Activated B cell treated with CpG ODN at 0.5 μM for 24 hours (primary cell): ENCODE data around the gene DUSP10. TPM values are rescaled to one million over a fixed set of nuclear protein-coding genes. Genes with fewer than 3 reads are reported as not detected.

ENCODE experiments used
- ATAC-seq: fragments of 200-7000 bp; cut with Tn5 transposase; one replicate; pipeline ENCODE4 v1.10.0; 2021; ENCODE audit warnings: low read depth, mild to moderate bottlenecking, moderate library complexity
- CTCF ChIA-PET: fragments of 350-600 bp; sonication (Branson Sonifier 250); formaldehyde crosslinking; loops from one replicate; lab custom pipeline; 2021; ENCODE audit warnings: antibody characterized with exemption; lab: Charles Lee
- POLR2A ChIA-PET: fragments of 350-600 bp; sonication (Branson Sonifier 250); formaldehyde crosslinking; loops from one replicate; lab custom pipeline; 2021; ENCODE audit warnings: antibody characterized with exemption; lab: Charles Lee
- DNase-seq: peaks from one replicate; pipeline ENCODE4 v3.0.0; 2022
- H3K27ac Mint-ChIP-seq: one replicate; pipeline ENCODE4 v1.8.0; 2020; ENCODE audit warnings: mixed read lengths
- H3K27me3 Mint-ChIP-seq: one replicate; pipeline ENCODE4 v1.8.0; 2021; ENCODE audit warnings: mixed read lengths
- H3K36me3 Mint-ChIP-seq: one replicate; pipeline ENCODE4 v1.8.0; 2021; ENCODE audit warnings: low read depth, mixed read lengths
- H3K4me1 Mint-ChIP-seq: one replicate; pipeline ENCODE4 v1.8.0; 2021; ENCODE audit warnings: mixed read lengths
- H3K4me3 Mint-ChIP-seq: one replicate; pipeline ENCODE4 v1.8.0; 2020; ENCODE audit warnings: mild to moderate bottlenecking, mixed read lengths
- H3K9me3 Mint-ChIP-seq: one replicate; pipeline ENCODE4 v1.8.0; 2020; ENCODE audit warnings: mixed read lengths
- intact Hi-C: fragments of 100-400 bp; cut with micrococcal nuclease; formaldehyde crosslinking; loops from one replicate; pipeline ENCODE4 v1.15.1; 2024
- total RNA-seq: library from RNA; stranded (reverse); gene quantifications from 2 replicates; pipeline ENCODE4 v1.2.3, GENCODE V29; 2022
- TF ChIP-seq, protein P1 (sequence below): fragments of 200-600 bp; IDR thresholded peaks from one replicate; pipeline ENCODE4 v1.8.0; 2022; ENCODE audit warnings: antibody characterized with exemption, mild to moderate bottlenecking

The DUSP10 gene
- total RNA-seq, 1 donor from 2014 or later, result 39.5 TPM

DNA sequence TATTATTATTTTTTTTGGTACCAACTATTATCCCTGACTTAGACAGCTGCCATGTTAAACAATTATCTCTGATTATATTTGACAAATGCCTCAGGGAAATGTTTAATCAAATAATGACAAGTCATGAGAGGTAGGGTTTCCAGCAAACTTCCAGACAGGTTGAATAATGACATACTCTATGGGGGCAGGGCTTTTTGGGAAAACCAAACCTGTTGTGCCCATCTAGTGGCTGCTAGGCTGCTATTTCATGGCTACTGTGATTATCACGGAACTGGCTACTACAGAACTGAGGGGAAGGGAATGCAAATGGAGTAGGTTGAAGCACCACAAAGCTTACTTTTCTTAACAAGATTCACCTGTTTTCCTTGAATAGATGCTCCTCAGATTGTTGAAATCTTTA, 77.6 kb downstream of the DUSP10 start:
- peaks cover 5% of the 10 kb centered on the region for H3K4me1 Mint-ChIP-seq
- TF ChIP-seq, protein P1, sequence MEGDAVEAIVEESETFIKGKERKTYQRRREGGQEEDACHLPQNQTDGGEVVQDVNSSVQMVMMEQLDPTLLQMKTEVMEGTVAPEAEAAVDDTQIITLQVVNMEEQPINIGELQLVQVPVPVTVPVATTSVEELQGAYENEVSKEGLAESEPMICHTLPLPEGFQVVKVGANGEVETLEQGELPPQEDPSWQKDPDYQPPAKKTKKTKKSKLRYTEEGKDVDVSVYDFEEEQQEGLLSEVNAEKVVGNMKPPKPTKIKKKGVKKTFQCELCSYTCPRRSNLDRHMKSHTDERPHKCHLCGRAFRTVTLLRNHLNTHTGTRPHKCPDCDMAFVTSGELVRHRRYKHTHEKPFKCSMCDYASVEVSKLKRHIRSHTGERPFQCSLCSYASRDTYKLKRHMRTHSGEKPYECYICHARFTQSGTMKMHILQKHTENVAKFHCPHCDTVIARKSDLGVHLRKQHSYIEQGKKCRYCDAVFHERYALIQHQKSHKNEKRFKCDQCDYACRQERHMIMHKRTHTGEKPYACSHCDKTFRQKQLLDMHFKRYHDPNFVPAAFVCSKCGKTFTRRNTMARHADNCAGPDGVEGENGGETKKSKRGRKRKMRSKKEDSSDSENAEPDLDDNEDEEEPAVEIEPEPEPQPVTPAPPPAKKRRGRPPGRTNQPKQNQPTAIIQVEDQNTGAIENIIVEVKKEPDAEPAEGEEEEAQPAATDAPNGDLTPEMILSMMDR, result no peak
- POLR2A ChIA-PET, result no interaction called here
- DNase-seq (no peak), ATAC-seq (no peak)
- H3K27ac Mint-ChIP-seq, result no peak overlapping the region
- H3K9me3 Mint-ChIP-seq, result no peaks in the 10 kb centered on the region
- H3K4me3 Mint-ChIP-seq, result no peak overlapping the region
- no peaks in the 10 kb centered on the region for H3K36me3 Mint-ChIP-seq
- intact Hi-C loops, result no loop called here
- H3K27me3 Mint-ChIP-seq, result no peaks in the 10 kb centered on the region
- CTCF ChIA-PET, result no interaction called here

DNA sequence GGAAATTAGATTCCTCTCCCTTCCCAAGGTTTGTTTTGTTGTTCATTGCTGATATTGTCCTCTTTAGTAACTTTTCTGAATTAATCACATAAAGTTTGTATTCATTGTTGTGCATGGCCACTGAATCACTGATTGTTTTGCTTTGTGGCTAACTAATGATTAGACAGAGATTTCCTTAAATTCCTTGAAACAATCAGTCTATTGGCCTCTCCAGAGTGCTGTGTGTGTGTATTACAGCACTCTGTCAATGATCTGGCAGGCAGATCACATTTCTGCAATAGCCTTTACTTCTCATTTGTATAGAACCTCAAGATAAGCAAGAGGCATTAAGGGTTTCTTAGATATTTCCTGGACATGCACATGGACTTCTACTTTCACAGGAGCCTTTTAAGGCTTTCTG, 78.6 kb downstream of the DUSP10 start:
- ATAC-seq (no peak), DNase-seq (no peak)
- Mint-ChIP-seq H3K4me3 (no peak overlapping the region), H3K9me3 (no peaks in the 10 kb centered on the region), H3K27me3 (no peaks in the 10 kb centered on the region), H3K27ac (no peak overlapping the region), H3K4me1 (peaks cover 5% of the 10 kb centered on the region), H3K36me3 (no peaks in the 10 kb centered on the region)
- ChIA-PET POLR2A (no interaction called here), CTCF (no interaction called here)
- intact Hi-C loops, result no loop called here
- TF ChIP-seq, protein P1, result no peak

DNA sequence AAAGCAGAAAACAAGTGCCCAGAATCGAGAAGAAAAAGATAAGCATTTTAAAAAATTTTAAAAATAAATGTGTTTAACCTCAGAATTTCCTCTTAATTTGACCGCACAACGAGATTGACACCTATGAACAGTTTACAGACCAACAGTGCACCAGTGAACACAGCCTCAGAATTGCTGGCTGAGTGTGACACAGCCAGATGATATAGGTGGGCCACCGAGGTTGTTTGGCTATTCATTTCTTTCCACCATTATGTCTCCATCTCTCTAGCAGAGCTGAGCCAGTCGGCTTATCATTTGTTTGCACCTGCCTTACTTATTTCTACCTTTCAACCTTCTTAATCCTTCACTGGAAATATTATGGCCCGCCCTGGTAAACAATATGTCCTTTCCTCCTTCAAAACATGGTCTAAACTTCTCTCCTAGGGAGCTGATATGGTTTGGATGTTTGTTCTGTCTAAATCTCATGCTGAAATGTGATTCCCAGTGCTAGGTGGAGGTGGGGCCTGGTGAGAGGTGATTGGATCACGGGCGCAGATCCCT, 86.1 kb downstream of the DUSP10 start:
- DNase-seq (no peak), ATAC-seq (no peak)
- H3K4me3 Mint-ChIP-seq, result no peak overlapping the region
- no peaks in the 10 kb centered on the region for H3K4me1 Mint-ChIP-seq
- intact Hi-C loops, result no loop called here
- TF ChIP-seq, protein P1, result no peak
- H3K36me3 Mint-ChIP-seq, result no peaks in the 10 kb centered on the region
- ChIA-PET POLR2A (no interaction called here), CTCF (no interaction called here)
- no peaks in the 10 kb centered on the region for H3K27me3 Mint-ChIP-seq
- no peaks in the 10 kb centered on the region for H3K9me3 Mint-ChIP-seq
- no peak overlapping the region for H3K27ac Mint-ChIP-seq
